ENCODE results near the gene ADAM11.

GRCh38 chr17:44719444-44719843 is 39.3 kb upstream of the ADAM11 start:
- no peak for TF ChIP-seq ZFX (CRISPR knock-in tag; IDR thresholded peaks at IDR 0.05; ENCODE audit: low read depth)
- no peak for TF ChIP-seq ZNF83 (CRISPR knock-in tag; IDR thresholded peaks at IDR 0.05; ENCODE audit: borderline replicate concordance)
- no peak for TF ChIP-seq MZF1 (CRISPR knock-in tag; IDR thresholded peaks at IDR 0.05; ENCODE audit: borderline replicate concordance)
- TF ChIP-seq POLR2A (IDR thresholded peaks at IDR 0.05; ENCODE audit: insufficient read depth in 1 of 2, low read depth in 2 of 2, low read length in 2 of 2): no peak
- no peak for TF ChIP-seq CBX1 (IDR thresholded peaks at IDR 0.05; ENCODE audit: low read depth)
- TF ChIP-seq HNRNPUL1 (IDR thresholded peaks at IDR 0.05; ENCODE audit: low read depth, low read length): no peak
- no peak for TF ChIP-seq SMARCC2 (IDR thresholded peaks at IDR 0.05)
- TF ChIP-seq DMAP1 (CRISPR knock-in tag; IDR thresholded peaks at IDR 0.05): no peak
- TF ChIP-seq ZNF33B (CRISPR knock-in tag; IDR thresholded peaks at IDR 0.05): no peak
- no peak for TF ChIP-seq ZNF674 (CRISPR knock-in tag; IDR thresholded peaks at IDR 0.05; ENCODE audit: low read depth)
- TF ChIP-seq MXI1 (IDR thresholded peaks at IDR 0.05; ENCODE audit: borderline replicate concordance, low read depth, low read length): no peak
